ENCODE data around the gene PRKAR1B.

The PRKAR1B gene

GRCh38 chr7:690478-691360 lies 36.4 kb downstream of the PRKAR1B start:
- DNase-seq, result no peak

- no peak for DNase-seq
Observed at GRCh38 chr7:685540-685939, 41.5 kb downstream of the PRKAR1B start.

- DNase-seq, result no peak
Observed at GRCh38 chr7:684416-684815, 42.7 kb downstream of the PRKAR1B start.

DNA sequence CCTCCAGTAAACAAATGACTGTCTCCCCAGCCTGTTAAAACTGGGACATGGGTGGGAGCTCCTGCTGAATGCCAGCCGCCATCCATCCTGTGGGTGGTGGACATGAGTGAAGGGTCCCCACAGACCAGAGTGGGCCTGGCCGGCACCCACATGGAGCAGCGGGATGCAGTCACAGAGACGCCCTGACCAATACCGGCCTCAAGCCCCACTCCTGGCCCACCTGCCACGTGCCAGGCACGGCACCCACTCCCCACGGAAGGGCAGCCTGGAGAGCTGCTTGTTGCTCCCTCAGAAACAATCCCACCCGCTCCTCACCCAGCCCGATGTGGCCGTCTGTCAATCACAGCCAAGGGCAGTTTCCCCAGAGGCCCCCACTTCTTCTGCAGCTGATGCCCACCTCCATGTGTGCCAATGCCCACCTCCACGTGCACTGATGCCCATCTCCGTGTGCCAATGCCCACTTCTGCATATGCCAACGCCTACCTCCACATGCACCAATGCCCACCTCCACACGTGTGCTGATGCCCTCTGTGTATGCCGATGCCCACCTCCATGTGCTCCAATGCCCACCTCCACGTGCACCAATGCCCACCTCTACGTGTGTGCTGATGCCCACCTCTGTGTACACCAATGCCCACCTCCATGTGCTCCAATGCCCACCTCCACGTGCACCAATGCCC lies 43.4 kb downstream of the PRKAR1B start:
- DNase-seq, result no peak

DNA sequence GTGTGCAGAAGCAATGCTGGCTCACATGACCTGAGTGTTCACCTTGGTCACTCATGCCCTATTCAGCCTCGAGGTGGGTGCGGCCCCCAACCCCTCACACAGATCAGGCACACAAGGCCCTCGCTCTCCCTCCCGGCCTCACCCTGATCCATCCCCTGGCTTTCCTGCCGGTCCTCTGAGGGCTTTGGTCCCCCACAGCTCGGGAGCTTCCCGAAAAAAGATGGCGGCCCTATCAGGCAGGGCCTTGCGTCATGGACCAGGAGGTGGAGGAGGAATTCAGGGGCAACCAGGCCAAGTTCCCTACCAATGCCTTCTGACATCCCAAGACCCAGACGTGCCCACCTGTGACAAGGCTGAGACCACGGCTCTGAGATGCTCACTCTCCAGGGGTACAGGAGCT lies 44.3 kb downstream of the PRKAR1B start:
- DNase-seq, result no peak

GRCh38 chr7:681551-682307 lies 45.4 kb downstream of the PRKAR1B start:
- DNase-seq, result no peak

- DNase-seq, result no peak
Observed at GRCh38 chr7:680411-681127, 46.5 kb downstream of the PRKAR1B start.

DNA sequence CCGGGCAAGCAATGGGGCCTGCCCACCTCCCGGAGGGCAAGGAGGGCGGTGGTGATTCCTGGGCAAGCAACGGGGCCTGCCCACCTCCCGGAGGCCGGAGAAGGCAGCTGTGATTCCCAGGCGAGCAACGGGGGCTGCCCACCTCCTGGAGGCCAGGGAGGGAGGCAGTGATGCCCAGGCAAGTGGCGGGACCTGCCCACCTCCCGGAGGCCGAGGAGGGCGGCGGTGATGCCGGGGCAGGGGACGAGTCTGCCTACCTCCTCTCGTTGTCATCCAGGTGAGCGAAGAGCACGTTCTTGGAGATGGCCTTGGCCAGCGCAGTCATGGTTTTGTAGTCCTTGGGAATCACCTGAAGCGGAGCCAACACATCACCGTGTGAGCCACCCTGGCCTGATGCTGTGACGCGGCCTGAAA lies 50.1 kb downstream of the PRKAR1B start:
- DNase-seq, result no peak

- no peak for DNase-seq
Observed at GRCh38 chr7:676246-676971, 50.7 kb downstream of the PRKAR1B start.

DNA sequence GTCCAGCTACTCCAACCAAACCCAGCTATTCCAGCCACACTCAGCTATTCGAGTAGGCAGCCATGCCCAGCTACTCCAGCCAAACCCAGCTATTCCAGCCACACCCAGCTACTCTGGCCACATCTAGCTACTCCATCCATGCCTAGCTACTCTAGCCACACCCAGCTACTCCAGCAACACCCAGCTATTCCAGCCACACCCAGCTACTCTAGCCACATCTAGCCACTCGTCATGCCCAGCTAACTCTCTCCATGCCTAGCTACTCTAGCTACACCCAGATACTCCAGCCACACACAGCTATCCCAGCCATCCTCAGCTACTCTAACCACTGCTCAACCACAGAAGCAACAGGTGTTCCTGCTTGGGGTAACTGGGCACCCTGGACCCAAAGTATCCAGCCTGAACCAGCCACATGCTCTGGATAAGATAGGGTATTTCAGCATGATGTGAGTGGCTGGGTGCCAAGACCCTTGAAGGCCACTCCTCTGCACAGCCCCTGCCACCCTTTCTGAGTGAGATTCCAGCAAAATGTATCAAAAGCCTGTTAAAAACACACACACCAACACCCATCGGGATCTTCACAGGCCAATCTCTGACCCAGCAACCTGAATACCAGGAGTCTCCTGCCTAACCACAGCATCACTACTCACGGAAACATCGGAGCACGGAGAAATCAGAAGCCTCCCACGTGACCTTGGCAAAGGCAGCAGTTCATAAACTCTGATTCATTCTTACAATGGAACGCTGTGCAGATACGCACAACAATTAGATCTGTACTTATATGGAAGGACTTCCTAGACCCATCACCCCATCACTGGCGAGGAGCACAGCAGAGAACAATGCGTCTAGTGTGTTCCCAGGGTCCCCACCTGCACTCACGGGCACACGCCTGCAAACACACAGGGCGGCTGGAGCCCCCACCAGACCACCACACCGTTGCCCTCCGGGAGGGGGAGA lies 52.3 kb downstream of the PRKAR1B start:
- DNase-seq, result no peak

- no peak for DNase-seq
Observed at GRCh38 chr7:673681-674453, 53.2 kb downstream of the PRKAR1B start.

DNA sequence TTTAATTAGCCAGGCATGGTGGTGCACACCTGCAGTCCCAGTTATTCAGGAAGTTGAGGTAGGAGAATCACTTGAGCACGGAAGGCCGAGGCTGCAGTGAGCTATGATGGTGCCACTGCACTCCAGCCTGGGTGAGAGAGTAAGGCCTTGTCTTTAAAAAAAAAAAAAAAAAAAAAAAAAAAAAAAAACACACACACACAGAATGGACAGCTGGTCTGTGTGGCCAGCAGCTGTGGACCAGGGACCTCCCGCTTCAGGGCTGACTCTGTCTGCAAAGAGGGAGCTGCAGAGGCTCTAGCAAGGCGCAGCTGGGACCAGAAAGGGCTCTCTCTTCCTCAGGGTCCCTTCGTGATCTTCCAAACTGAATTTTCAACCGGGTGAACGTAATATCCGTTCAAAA lies 54.2 kb downstream of the PRKAR1B start:
- no peak for DNase-seq

GRCh38 chr7:671415-672042 lies 55.6 kb downstream of the PRKAR1B start:
- DNase-seq, result no peak

DNA sequence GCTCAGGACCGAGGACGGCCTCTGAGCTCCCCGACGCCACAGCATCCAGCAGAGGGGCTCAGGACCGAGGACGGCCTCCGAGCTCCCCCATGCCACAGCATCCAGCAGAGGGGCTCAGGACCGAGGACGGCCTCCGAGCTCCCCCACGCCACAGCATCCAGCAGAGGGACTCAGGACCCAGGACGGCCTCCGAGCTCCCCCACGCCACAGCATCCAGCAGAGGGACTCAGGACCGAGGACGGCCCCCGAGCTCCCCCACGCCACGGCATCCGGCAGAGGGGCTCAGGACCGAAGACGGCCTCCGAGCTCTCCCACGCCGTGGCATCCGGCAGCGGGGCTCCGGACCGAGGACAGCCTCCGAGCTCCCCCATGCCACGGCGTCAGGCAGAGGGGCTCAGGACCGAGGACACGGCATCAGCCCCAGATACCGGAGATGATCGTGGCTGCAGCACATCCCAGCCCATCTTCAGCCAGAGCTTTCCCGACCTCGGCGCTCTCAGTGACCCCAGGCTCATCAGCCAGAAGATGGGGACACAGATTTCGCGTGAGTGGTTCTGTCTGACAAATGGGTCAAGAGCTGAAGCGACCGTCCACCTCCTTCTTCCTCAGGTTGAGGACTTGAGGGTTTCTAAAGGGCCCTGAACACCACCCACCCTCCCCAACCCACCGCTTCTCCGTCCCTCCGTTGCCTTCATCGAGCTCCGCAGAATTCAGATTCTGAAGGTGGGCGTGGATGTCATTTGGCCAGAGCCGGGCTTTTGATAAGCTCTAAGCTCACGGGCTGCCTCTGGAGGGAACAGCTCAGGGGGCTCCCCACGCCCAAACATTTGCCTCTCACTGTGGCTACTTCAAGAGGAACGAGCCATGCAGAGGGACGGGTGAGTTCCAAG lies 56.3 kb downstream of the PRKAR1B start:
- DNase-seq, result no peak

DNA sequence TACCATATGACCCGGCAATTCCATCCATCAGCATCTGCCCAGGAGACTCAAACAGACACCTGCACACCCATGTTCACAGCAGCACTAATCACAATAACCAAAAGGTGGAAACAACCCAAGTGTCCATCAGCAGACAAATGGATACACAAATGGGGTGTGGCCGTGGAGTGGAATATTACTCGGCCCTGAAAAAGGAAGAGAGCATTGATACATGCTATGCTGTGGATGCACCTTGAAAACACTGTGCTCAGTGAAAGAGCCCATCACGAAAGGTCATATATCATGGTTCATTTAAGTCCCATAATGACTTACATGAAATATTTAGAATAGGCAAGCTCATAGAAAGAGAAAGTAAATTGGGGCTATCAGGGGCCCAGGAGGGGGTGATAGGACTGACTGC lies 58.1 kb downstream of the PRKAR1B start:
- DNase-seq, result no peak

DNA sequence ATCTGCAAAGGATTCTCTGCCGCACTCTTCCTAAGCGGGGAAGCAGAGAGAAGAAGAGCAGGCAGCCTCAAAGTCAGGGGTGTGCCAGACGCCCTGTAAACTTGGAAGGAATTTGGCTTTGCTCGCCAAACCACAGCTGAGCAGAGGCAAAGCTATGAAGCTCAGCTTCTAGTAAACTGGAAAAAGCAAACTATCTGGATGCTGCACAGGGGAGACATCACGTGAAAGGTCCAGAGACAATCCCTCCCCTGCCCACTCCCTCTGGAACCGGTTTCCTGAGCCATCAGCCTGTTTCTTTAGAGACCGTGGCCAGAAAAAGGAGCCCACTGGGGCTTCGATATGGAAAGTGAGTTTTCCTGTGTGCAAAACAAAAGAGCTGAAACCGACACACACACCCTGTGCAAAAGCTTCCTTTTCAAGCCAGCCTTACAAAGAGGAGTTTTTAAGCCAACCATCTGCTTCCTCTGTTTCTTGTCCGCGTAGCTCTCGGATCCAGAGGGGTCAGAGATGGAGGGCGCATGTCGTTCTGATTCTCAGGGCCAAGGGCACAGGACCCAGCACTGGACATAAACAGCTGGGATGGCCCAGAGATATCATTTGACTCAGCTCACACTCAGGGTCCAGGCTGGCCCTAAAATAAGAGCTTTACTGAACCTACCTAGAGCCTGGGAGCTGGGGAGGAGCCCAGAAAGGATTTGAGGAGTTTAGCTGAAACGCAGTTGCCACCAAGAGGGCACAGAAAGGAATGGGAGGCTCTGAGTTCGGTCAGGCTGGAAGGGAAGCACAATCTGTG lies 58.7 kb downstream of the PRKAR1B start:
- DNase-seq, result no peak

- DNase-seq, result no peak
Observed at GRCh38 chr7:666454-667292, 60.4 kb downstream of the PRKAR1B start.
